HG03039 (cell line): ENCODE data around the gene IGDCC3.

Source experiments
- ATAC-seq: cut with Tn5 transposase; IDR thresholded peaks from one replicate; pipeline ENCODE4 v1.9.1; 2021; ENCODE audit warnings: mild to moderate bottlenecking, moderate library complexity; ENCODE audit not compliant: unreplicated experiment

Gene IGDCC3

DNA sequence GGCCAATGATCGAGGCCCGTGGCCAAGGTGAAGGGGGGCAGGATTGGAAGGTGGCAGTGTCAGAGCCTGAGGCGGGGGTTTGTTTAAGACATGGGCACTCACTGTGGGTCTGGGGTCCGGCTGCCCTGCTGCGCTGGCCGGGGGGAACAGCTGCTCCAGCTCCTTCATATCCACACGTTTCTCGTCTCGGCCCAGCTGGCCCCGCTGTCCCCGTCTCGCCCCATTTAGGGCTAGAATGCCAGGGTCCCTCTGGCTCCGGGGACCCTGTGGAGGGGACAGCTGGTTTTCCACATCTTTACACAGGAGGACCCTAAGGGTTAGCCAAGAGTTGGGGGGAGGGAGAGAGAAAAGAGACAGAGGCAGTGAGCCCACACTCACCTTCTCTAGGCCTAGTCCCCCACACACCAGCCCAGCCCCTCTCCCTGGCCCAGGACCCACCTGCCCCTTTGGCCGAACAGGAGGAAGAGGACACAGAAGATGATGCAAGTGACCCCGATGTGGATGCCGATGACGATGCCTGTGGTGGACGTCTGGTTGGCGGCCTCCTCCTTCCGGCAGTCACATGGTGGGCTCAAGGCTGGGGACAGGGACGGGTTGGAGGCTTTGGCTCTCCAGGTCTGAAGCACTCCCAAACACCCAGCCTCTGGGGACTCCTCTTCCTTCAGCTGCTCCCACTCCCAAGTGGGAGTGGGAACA lies 48.4 kb downstream of the IGDCC3 start:
- no peak for ATAC-seq

DNA sequence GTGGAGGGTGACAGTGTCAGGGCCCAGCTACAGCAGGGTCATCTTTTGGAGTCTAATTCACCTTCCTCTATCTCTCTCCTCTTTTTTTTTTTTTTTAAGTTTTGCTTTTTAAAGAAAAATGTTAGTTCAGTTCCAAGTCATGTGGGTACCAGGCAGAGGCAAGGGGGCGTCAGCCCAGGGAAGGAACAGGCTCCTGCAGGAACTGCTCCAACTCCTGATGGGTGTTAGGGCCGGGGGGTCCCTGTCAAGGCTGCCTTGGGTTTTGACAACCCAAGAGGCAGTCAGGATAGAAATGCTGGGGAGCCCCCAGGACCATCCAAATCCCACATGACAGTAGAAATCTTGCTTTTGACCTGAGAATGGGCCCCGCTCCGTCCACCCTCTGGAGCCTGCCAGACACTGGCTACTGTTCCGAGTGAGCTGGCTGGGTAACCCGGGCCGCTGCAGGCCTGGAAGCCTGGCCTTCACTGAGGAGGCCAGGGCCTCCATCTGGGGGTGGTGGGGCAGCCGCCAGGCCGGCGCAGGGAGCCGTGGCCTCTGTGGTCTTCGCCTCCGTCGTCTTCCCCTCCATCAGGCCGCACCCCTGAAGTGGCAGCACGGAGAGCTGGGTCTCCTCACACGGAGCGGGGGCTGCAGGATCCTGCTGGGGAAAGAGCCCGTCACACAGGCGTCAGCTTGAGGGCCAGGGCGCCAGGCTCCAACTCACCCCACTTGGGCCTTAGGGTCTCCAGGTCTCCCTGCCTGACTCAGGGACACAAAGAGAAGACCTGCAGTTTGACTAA lies 49.1 kb downstream of the IGDCC3 start:
- no peak for ATAC-seq

DNA sequence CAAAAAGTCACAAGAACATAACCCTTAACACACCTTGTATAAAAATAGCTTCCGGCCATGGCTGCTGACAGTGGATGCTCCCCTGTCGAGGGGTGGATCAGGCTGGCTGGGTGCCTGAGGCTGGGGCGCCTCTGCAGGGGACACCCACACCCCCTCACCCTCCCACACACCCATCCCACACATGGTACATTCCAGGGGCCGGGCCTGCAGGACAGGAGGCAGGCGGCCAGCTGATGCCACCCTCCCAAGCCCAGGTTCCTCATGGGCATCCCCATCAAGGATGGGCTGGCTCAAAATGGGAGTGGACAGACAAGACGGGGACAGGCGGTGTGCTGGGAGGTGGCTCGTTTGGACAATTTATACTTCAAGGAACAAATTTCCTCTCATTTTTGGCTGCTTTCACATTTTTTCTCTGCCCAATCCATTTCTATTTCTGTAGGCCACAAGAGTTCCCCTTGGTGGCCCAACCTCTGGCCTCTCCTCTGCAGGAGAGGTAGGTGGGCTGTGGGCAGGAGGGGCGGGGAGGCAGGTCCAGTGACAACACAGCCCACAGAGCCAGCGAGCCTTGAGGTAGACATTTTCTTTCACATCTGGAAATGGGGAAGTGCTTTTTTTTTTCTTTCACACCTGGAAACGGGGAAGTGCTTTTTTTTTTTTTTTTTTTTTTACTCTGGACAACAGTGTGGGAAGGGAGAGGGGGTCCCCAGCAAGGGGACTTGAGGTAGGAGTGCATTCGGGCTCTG lies 50.0 kb downstream of the IGDCC3 start:
- ATAC-seq, result no peak

DNA sequence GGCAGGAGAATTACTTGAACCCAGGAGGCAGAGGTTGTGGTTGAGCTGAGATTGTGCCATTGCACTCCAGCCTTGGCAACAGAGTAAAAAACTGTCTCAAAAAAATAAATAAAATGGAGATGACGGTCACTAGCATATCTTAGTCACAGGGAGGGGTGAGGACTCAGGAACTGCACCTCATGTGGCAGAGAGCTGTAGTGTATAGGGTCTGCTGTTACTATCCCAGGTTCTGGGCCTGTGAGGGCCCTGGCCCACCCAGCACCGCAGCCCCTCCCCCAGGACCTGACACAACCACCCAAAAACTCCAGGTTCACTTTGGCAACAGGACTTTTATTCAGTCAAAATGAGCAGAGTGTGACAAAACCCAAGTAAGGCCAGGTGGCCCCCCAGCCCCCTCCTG lies 51.0 kb downstream of the IGDCC3 start:
- ATAC-seq, result no peak

DNA sequence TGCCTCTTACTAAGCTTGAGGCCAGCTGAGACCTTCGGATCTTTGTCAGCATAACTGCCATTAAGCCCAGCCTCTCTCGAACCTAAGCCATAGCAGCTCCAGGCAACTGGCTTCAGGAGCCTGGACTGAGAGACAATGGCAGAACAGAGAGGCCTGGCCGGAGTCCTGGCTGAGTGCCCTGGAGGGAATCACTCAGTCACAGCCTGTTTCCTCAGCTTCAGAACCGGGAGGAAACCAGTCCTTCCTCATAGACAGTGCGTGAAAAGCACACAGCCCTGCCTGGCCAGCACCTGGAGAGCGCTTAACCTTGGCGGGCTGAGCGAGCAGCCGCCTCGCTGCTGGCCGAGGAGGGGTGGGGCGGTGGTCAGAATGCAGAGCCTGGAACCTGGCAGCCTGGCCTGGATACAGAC lies 51.7 kb downstream of the IGDCC3 start:
- no peak for ATAC-seq

DNA sequence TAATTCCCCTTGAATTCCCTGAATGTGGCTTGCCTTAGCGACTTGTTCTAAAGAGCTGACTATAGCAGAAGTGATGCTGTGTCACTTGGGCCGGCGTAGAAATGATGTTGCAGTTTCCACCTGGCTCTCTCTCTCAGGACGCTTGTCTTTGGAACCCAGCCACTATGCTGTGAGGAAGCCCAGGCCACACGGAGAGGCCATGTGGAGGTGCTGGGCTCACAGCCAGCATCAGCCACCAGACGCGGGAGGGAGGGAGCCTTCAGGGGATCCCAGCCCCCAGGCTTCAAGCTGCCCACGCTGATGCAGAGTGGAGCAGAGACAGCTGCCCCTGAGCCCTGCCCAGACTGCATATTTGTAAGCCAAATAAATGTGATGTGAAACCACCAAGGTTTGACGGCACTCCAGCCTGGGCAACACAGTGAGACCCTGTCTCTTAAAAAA lies 54.7 kb downstream of the IGDCC3 start:
- no peak for ATAC-seq

DNA sequence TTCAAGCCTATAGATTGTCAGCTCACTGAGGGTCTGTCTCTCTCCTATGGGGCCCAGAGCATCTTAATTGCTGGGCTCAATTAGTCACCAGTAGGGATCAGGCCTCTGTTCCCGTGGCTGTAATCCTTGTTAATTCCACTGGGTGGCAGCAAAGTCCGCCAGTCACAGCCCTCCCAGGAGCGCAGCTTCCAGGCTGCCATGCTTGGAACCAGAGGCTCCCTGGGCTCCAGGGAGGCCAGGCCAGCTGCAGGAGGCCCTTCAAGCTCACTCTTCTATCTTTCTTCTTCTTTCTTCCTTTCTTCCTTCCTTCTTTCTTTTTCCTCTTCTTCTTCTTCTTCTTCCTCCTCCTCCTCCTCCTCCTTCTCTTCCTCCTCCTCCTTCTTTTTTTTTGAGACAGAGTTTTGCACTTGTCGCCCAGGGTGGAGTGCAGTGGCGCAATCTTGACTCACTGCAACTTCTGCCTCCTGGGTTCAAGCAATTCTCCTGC lies 58.9 kb downstream of the IGDCC3 start:
- no peak for ATAC-seq

DNA sequence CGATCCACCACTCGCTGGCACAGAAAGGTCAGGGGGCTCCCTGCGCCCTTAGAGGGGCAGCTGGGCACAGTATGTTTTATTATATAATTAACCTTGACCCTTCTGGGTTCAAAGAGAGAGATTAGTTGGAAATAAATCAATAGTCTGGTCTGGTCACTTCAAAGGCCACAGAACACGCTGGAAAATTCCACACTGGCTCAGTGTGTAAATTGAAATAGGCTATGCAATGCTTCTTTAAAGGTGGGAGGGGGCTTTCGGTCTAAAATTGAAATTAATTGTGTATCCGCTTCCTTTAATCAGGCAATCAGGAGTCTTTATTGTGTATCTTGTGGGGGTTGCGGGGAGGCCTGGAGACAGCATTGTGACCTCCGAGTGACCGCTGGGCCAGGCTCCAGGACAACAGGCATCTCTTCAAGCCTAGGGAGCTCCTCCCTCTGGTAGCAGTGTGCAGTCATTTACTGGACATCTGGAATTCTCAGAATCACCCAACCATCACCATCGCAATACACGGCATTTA lies 65.3 kb downstream of the IGDCC3 start:
- ATAC-seq, result no peak

DNA sequence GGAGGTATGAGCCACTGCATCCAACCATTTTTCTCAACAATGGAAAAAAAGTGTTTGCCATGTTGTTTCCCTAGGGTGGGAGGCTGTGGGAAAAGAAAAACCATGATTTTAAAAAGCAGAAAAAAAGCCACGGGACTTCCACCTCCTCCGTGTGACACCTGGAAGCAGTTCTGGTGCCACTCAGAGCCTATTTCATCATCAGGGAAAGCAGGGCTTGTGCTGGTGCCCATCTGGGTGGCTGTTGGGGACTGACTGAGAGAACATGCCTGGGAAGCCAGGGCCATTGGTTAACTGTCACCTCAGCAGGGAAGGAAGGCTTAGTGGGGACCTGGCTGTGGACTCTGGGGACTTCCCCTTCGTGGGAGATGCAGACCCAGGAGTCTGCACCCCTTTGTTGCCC lies 66.0 kb downstream of the IGDCC3 start:
- no peak for ATAC-seq

DNA sequence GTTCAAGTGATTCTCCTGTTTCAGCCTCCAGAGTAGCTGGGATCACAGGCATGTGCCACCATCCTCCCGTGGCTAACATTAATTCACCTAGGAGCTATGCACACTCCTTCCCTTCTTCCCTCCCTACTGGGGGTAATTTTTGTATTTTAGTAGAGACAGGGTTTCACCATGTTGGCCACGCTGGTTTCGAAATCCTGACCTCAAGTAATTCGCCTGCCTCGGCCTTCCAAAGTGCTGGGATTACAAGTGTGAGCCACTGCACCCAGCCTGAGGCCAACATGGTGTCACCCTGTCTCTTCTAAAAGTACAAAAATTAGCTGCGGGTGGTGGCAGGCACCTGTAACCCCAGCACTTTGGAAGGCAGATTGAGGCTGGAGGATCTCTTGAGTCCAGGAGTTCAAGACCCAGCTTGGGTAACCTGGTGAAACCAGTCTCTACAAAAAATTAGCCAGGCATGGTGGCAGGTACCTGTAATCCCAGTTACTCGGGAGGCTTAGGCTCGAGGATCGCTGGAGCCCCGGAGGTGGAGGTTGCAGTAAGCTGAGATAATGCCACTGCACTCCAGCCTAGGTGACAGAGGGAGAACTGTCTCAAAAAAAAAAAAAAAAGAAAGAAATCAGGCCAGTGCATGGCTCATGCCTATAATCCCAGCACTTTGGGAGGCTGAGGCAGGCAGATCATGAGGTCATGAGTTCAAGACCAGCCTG lies 67.2 kb downstream of the IGDCC3 start:
- ATAC-seq, result no peak

DNA sequence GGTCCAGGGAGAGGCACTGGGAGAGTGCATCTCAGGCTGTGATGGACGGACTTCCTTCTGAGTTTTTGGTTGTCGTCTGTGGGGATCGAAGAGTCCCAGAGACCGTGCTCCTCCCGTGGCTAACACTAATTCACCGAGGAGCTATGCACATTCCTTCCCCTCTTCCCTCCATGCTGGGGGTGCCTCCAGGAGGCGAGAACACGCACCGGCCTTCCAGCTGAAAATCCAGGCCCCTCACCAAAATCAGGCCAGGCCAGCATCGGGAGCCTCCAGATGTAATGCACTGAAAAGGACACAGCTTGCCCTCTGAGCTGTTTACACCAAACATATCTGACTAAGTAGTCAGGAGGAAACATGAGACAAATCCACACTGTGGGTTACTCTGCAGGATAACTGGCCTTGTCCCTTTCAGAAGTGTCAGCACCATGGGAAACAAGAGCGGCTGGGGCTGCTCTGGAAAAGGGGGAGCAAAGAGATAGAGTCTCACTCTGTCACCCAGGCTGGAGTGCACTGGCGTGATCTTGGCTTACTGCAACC lies 67.9 kb downstream of the IGDCC3 start:
- no peak for ATAC-seq

DNA sequence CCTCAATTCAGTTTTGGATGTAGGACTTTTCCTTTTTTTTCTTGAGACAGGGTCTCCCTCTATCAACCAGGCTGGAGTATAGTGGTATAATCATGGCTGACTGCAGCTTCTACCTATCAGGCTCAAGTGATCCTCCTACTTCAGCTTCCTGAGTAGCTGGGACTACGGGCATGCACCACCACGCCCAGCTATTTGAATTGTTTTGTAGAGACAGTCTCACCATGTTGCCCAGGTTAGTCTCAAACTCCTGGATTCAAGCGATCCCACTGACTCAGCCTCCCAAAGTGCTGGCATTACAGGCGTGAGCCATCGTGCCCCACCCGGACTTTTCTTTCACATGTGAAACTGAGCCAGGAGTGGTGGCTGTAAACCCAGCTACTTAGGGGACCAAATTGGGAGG lies 69.8 kb downstream of the IGDCC3 start:
- no peak for ATAC-seq

DNA sequence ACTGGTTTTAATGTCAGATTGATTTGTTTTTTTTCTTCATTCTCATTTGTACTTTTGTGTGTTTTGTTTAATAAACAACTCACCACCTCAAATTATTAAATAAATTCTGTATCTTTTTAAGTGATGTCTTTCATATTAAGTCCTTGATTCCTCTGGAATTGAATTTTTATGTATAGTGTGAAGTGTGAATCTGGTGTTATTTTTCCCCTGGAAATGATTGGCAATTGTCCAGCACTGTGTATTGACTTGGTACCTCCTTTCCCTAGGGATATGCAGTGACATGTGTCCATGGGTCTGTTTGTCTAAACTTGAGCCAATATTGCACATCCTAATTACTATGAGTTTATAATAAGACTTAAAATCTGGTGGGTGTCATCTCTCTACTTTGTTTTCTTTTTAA lies 71.3 kb downstream of the IGDCC3 start:
- no peak for ATAC-seq

DNA sequence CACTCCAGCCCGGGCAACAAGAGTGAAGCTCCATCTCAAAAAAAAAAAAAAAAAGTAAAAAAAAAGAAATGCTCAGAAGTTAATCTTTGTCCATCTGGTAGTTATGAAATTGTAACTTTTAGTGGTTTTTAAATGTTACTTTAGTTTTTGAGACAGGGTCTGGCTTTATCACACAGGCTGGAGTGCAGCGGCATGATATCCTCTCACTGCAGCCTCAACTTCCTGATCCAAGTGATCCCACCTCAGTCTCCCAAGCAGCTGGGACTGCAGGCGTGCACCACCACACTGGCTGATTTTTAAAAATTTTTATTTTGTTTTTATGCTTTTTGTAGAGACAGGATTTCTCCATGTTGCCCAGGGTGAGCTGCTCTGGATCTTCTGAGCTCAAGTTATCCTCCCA lies 72.0 kb downstream of the IGDCC3 start:
- no peak for ATAC-seq

DNA sequence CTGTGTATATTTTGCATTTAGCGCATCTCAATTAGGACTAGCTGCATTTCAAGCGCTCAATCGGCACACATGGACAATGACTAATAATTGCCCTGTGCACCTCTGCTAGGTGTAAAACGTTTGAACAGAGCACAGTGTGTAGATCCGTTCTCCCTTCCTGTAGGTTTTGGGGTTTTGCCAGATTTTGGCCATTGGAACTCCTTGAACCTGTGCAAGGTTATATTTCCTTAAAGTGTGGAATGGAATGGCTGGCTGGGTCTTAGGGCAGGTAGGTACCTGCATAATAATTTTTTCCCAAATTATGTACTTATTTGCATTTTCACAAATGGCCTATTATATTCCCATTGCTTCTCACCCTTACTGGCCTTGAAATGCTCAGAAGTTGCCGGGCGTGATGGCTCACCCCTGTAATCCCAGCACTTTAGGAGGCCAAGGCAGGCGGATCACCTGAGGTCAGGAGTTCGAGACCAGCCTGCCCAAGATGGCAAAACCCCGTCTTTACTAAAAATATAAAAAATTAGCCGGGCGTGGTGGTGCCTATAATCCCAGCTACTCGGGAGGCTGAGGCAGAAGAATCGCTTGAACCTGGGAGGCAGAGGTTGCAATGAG lies 72.5 kb downstream of the IGDCC3 start:
- no peak for ATAC-seq

DNA sequence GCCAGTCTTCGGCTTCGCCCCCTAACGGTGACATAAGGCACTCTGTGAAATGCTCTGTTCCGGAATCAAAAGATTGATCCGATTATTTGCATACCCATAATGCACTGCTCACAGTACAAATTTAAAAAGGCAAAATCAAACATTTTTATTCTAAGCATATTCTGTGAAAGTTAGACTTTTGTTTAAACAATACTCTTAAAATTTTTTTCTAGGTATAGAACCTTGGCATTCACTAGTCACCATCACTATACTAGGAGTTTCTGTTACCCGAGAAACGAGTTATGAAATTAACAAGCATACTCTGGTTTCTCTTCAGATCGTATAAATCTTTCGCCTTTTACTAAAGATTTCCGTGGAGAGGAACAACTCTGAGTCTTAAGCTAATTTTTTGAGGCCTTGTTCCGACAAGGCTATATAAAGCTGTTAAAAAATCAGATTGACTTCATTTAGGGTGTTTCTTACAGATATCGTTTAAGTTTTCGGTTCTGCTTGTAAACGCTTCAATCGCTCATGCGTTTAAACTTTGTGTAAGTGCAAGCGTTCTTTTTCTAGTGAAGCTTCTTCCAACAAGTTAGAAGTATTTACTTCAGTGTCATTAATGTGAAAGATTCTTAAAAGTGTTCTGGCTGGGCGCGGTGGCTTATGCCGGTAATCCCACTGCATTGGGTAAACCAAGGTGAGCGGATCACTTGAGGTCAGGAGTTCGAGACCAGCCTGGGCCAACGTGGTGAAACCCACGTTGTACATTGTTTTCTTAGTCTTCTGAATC lies 73.2 kb downstream of the IGDCC3 start, which contains the start of gene RNU5B-1:
Gene RNU5B-1 (plus strand): TSS at position 297 of the 769 bp plus-strand sequence.
- peak; percentile 58 for ATAC-seq

DNA sequence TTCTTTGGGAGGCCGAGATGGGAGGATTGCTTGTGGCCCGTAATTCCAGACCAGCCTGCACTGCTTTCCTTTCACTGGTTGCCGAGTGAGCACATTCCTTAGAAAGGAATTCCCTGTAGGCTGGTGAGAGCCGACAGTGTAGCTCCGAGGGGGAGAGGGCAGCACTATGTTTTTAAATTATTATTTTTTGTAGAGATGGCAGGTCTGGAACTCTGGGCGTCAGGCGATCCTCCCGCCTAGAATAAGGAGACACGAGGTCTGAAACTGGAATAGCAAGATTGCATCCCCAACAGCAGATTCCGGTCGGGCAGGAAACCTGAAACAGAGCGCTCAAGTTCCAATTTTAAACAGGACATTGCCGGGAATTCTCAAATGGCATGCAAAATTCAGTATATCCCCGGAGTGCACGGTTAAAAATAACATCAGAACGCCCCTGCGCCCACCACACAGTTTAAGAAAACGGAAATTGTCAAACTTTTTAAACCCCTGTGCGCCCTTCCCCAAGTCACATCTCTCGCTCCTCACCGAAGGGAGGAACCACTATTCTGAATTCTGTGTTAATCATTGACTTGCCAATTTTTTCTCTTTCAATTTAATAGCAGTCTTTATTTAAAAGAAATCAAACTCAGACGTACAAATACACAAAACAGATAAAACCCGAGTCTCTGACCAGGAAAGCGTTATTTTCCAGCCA lies 74.0 kb downstream of the IGDCC3 start:
- ATAC-seq, result no peak

DNA sequence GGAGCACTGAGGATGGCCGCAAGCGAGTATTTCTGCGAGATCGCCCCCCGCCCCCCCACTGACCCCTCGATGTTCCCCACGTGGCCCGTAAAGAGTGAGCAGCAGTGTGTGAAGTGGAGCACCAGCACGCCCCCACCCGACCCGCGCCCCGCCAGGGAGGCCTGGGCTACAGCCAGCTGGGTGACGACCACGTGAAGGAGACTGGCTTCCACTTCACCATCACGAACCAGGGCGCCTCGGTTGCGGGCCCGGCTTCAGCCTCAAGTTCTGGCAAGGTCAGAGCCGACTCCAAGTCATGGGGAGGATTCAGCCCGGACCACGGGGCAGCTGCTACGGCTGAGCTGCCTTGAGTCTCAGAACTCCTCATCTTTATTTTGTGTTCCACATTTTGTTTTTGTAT lies 75.7 kb downstream of the IGDCC3 start:
- no peak for ATAC-seq
